Medulla oblongata (tissue), 1 donor: Measurements from ENCODE around the gene FBLIM1.

Experiments
- DNase-seq: peaks from one replicate; pipeline ENCODE4 v3.0.0-alpha.2; 2015; ENCODE audit errors: extremely low spot score

The FBLIM1 gene

GRCh38 chr1:15731735-15732685, 26.6 kb upstream of the FBLIM1 start:
- DNase-seq = no peak

GRCh38 chr1:15732686-15733081, 25.9 kb upstream of the FBLIM1 start:
- no peak for DNase-seq

- no peak for DNase-seq
Observed at GRCh38 chr1:15733218-15733725, 25.3 kb upstream of the FBLIM1 start.

GRCh38 chr1:15733726-15734226, 24.8 kb upstream of the FBLIM1 start:
- no peak for DNase-seq

GRCh38 chr1:15734296-15734695, 24.3 kb upstream of the FBLIM1 start:
- no peak for DNase-seq

GRCh38 chr1:15734901-15735300, 23.7 kb upstream of the FBLIM1 start:
- DNase-seq = no peak

GRCh38 chr1:15735304-15736037, 23.1 kb upstream of the FBLIM1 start:
- DNase-seq = no peak

- DNase-seq = no peak
Observed at GRCh38 chr1:15736038-15736891, 22.3 kb upstream of the FBLIM1 start, which contains the start of gene SLC25A34. Gene SLC25A34, plus strand, starts transcription at chr1:15736258. Its CDS starts 228 bp downstream, at chr1:15736486.

- no peak for DNase-seq
Observed at GRCh38 chr1:15736892-15737261, 21.7 kb upstream of the FBLIM1 start.

GRCh38 chr1:15737324-15738319, 21.0 kb upstream of the FBLIM1 start:
- DNase-seq = no peak

GRCh38 chr1:15738416-15739113, 20.0 kb upstream of the FBLIM1 start:
- DNase-seq = no peak

- DNase-seq = no peak
Observed at GRCh38 chr1:15739259-15739658, 19.3 kb upstream of the FBLIM1 start.

- DNase-seq = no peak
Observed at GRCh38 chr1:15739745-15740144, 18.9 kb upstream of the FBLIM1 start.

- DNase-seq = peak; percentile 70
Observed at GRCh38 chr1:15740924-15741850, 17.4 kb upstream of the FBLIM1 start.

- no peak for DNase-seq
Observed at GRCh38 chr1:15742339-15742801, 16.2 kb upstream of the FBLIM1 start, which contains the start of gene TMEM82. Gene TMEM82, plus strand, starts transcription at chr1:15742499. Its CDS starts 61 bp downstream, at chr1:15742560.

- no peak for DNase-seq
Observed at GRCh38 chr1:15744122-15744679, 14.4 kb upstream of the FBLIM1 start.

- no peak for DNase-seq
Observed at GRCh38 chr1:15747378-15747777, 11.2 kb upstream of the FBLIM1 start.

GRCh38 chr1:15748264-15748663, 10.3 kb upstream of the FBLIM1 start:
- DNase-seq = no peak
